Transverse colon (tissue), 3 donors: ENCODE data around the gene PIEZO2.

ENCODE experiments used
- CTCF ChIP-seq, 5 experiments: fragments of 200-600 bp in 3 of 5; fragments of 450-650 bp in 2 of 5; sonication (generic) in 3 of 5; IDR thresholded peaks; 1 replicate in 2 of 5; 2 replicates in 3 of 5; pipeline ENCODE4 v1.5.1; 2016 to 2017; ENCODE audit warnings: antibody characterized with exemption in 5 of 5, inconsistent platforms in 3 of 5, mild to moderate bottlenecking in 2 of 5, moderate library complexity in 1 of 5
- EP300 ChIP-seq: sonication (generic); formaldehyde crosslinking; IDR thresholded peaks from one replicate; pipeline ENCODE4 v1.6.1; 2017; ENCODE audit warnings: antibody characterized with exemption, low read depth
- POLR2A ChIP-seq: fragments of 450-650 bp; IDR thresholded peaks from one replicate; pipeline ENCODE4 v1.6.1; 2016; ENCODE audit warnings: antibody characterized with exemption, mild to moderate bottlenecking, moderate library complexity

GRCh38 chr18:11096839-11097750 is 52.3 kb downstream of the PIEZO2 start:
- TF ChIP-seq CTCF (IDR thresholded peaks at IDR 0.05) (no peak), POLR2A (no peak), EP300 (no peak)
